ENCODE measurements around the gene MMD2.

MMD2 gene

GRCh38 chr7:4883372-4884144, 75.4 kb downstream of the MMD2 start, which contains the start of gene RADIL:
RADIL (minus strand) TSS chr7:4883716; CDS start chr7:4878139, 5,577 bp downstream.
- H3K36me3 ChIP-seq (ENCODE audit: control insufficient read depth, insufficient read depth, low read length) = no peaks in the 10 kb centered on the region
- peak within 1 kb of the TSS; percentile 89 for H2AFZ ChIP-seq
- peak within 1 kb of the TSS; percentile 45 for H3K4me3 ChIP-seq (ENCODE audit: low read depth, low read length)
- no peak within 1 kb of the TSS for H3K9ac ChIP-seq
- no peaks in the 10 kb centered on the region for H3K4me1 ChIP-seq
- peak within 1 kb of the TSS; percentile 30 for H3K27ac ChIP-seq
- H3K4me2 ChIP-seq (ENCODE audit: low read length) = peak within 1 kb of the TSS; percentile 59
- H3K79me2 ChIP-seq = no peaks in the 10 kb centered on the region
- peak; percentile 84 for TF ChIP-seq CTCF (IDR thresholded peaks at IDR 0.05)
- no peaks in the 10 kb centered on the region for H3K27me3 ChIP-seq (ENCODE audit: control insufficient read depth, insufficient read depth, low read length)
- no peaks in the 10 kb centered on the region for H3K9me3 ChIP-seq (ENCODE audit: control insufficient read depth, low read length)

- Histone ChIP-seq H2AFZ (peak overlapping the region; percentile 89), H3K4me1 (no peaks in the 10 kb centered on the region), H3K9me3 (ENCODE audit: control insufficient read depth, low read length) (no peaks in the 10 kb centered on the region), H3K36me3 (ENCODE audit: control insufficient read depth, insufficient read depth, low read length) (no peaks in the 10 kb centered on the region), H3K4me2 (ENCODE audit: low read length) (peak overlapping the region; percentile 59), H3K27me3 (ENCODE audit: control insufficient read depth, insufficient read depth, low read length) (no peaks in the 10 kb centered on the region), H3K4me3 (ENCODE audit: low read depth, low read length) (peak overlapping the region; percentile 45), H3K9ac (no peak overlapping the region), H3K79me2 (no peaks in the 10 kb centered on the region), H3K27ac (no peak overlapping the region)
- no peak for TF ChIP-seq CTCF (IDR thresholded peaks at IDR 0.05)
Observed at GRCh38 chr7:4883033-4883371, 76.0 kb downstream of the MMD2 start.

GRCh38 chr7:4882169-4883032, 76.6 kb downstream of the MMD2 start:
- no peaks in the 10 kb centered on the region for H3K27me3 ChIP-seq (ENCODE audit: control insufficient read depth, insufficient read depth, low read length)
- peak overlapping the region; percentile 89 for H2AFZ ChIP-seq
- H3K36me3 ChIP-seq (ENCODE audit: control insufficient read depth, insufficient read depth, low read length) = no peaks in the 10 kb centered on the region
- no peak for TF ChIP-seq CTCF (IDR thresholded peaks at IDR 0.05)
- H3K27ac ChIP-seq = peak overlapping the region; percentile 30
- peak overlapping the region; percentile 45 for H3K4me3 ChIP-seq (ENCODE audit: low read depth, low read length)
- H3K4me1 ChIP-seq = no peaks in the 10 kb centered on the region
- peak overlapping the region; percentile 59 for H3K4me2 ChIP-seq (ENCODE audit: low read length)
- H3K9me3 ChIP-seq (ENCODE audit: control insufficient read depth, low read length) = no peaks in the 10 kb centered on the region
- H3K9ac ChIP-seq = no peak overlapping the region
- H3K79me2 ChIP-seq = no peaks in the 10 kb centered on the region

GRCh38 chr7:4880218-4880617, 78.8 kb downstream of the MMD2 start:
- H3K4me3 ChIP-seq (ENCODE audit: low read depth, low read length) = no peak overlapping the region
- no peak overlapping the region for H2AFZ ChIP-seq
- H3K27me3 ChIP-seq (ENCODE audit: control insufficient read depth, insufficient read depth, low read length) = no peaks in the 10 kb centered on the region
- TF ChIP-seq CTCF (IDR thresholded peaks at IDR 0.05) = no peak
- no peak overlapping the region for H3K4me2 ChIP-seq (ENCODE audit: low read length)
- no peak overlapping the region for H3K27ac ChIP-seq
- no peaks in the 10 kb centered on the region for H3K9me3 ChIP-seq (ENCODE audit: control insufficient read depth, low read length)
- H3K36me3 ChIP-seq (ENCODE audit: control insufficient read depth, insufficient read depth, low read length) = no peaks in the 10 kb centered on the region
- peaks cover 3% of the 10 kb centered on the region for H3K79me2 ChIP-seq
- no peak overlapping the region for H3K9ac ChIP-seq
- H3K4me1 ChIP-seq = no peaks in the 10 kb centered on the region
